GM18511 (cell line): ENCODE measurements around the gene CDH1.
"Not testable (repeated sequence)": the region's sequence is repeated elsewhere in the genome, so short reads cannot be mapped to it uniquely, and the experiment has no call there.

Experiments used
- ATAC-seq: cut with Tn5 transposase; IDR thresholded peaks from one replicate; pipeline ENCODE4 v1.9.1; 2021; ENCODE audit warnings: mild to moderate bottlenecking, moderate library complexity; ENCODE audit not compliant: unreplicated experiment

CDH1 gene

GRCh38 chr16:68737046-68737729, at the start of gene CDH1:
CDH1 (plus strand) TSS chr16:68737292; CDS start chr16:68737416, 124 bp downstream.
- ATAC-seq, result no peak

GRCh38 chr16:68689921-68690320, 47.2 kb upstream of the CDH1 start:
- ATAC-seq, result no peak

GRCh38 chr16:68695575-68695974, 41.5 kb upstream of the CDH1 start:
- no peak for ATAC-seq

- no peak for ATAC-seq
Measured at GRCh38 chr16:68696514-68696913, 40.6 kb upstream of the CDH1 start.

GRCh38 chr16:68698091-68698490, 39.0 kb upstream of the CDH1 start:
- no peak for ATAC-seq

GRCh38 chr16:68700120-68700519, 37.0 kb upstream of the CDH1 start:
- no peak for ATAC-seq

- ATAC-seq, result no peak
Measured at GRCh38 chr16:68700831-68701230, 36.3 kb upstream of the CDH1 start.

- no peak for ATAC-seq
Measured at GRCh38 chr16:68704232-68704867, 32.7 kb upstream of the CDH1 start.

- no peak for ATAC-seq
Measured at GRCh38 chr16:68707340-68708152, 29.5 kb upstream of the CDH1 start.

GRCh38 chr16:68710211-68710610, 26.9 kb upstream of the CDH1 start:
- ATAC-seq, result no peak

GRCh38 chr16:68711421-68712139, 25.5 kb upstream of the CDH1 start:
- ATAC-seq, result no peak

- ATAC-seq, result no peak
Measured at GRCh38 chr16:68713361-68713760, 23.7 kb upstream of the CDH1 start.

GRCh38 chr16:68715471-68715870, 21.6 kb upstream of the CDH1 start:
- ATAC-seq, result no peak

- ATAC-seq, result not testable (repeated sequence)
Measured at GRCh38 chr16:68716516-68716915, 20.6 kb upstream of the CDH1 start.

GRCh38 chr16:68717684-68718083, 19.4 kb upstream of the CDH1 start:
- ATAC-seq, result no peak

- ATAC-seq, result no peak
Measured at GRCh38 chr16:68718590-68718989, 18.5 kb upstream of the CDH1 start.

GRCh38 chr16:68719993-68720489, 17.1 kb upstream of the CDH1 start:
- peak; percentile 78 for ATAC-seq

GRCh38 chr16:68722119-68723024, 14.7 kb upstream of the CDH1 start:
- no peak for ATAC-seq

GRCh38 chr16:68724797-68725196, 12.3 kb upstream of the CDH1 start:
- ATAC-seq, result no peak

GRCh38 chr16:68728523-68728922, 8.6 kb upstream of the CDH1 start:
- no peak for ATAC-seq
